K562 (cell line): ENCODE data around the gene PXN. TPM values are rescaled to one million over a fixed set of nuclear protein-coding genes. Genes with fewer than 3 reads are reported as not detected.

ENCODE experiments used
- CC2D1A ChIP-seq: fragments of 450-650 bp; IDR thresholded peaks from 2 replicates; pipeline ENCODE4 v1.6.1; 2017; ENCODE audit warnings: mild to moderate bottlenecking
- PTRF ChIP-seq: fragments of 450-650 bp; IDR thresholded peaks from 2 replicates; pipeline ENCODE4 v1.6.1; 2016; ENCODE audit warnings: mild to moderate bottlenecking, missing genetic modification characterization, missing compliant biosample characterization
- TCF3 ChIP-seq: sonication (generic); formaldehyde crosslinking; IDR thresholded peaks from 2 replicates; pipeline ENCODE4 v1.4.0; 2020; ENCODE audit warnings: mild to moderate bottlenecking, missing genetic modification reagents
- ZNF253 ChIP-seq: fragments of 250-450 bp; sonication (Bioruptor Pico); conservative IDR thresholded peaks from 2 replicates; pipeline ENCODE4 v1.6.1; 2021; ENCODE audit warnings: mild to moderate bottlenecking
- ZNF644 ChIP-seq: fragments of 200-800 bp; sonication (Bioruptor generic); IDR thresholded peaks from 2 replicates; pipeline ENCODE4 v1.6.1; 2016; ENCODE audit warnings: low read depth, missing genetic modification characterization, missing compliant biosample characterization
- ZNF830 ChIP-seq: fragments of 250-450 bp; sonication (Bioruptor Pico); IDR thresholded peaks from 2 replicates; pipeline ENCODE4 v1.5.0; 2021; ENCODE audit warnings: mild to moderate bottlenecking
- polyA plus RNA-seq, 8 experiments: library from polyadenylated mRNA; depleted of rRNA in 4 of 8; stranded (reverse) in 5 of 8; unstranded in 3 of 8; fragments of >200 nt; fragmentation: Nextera tagmentation in 2 of 8; fragmentation: Illumina TruSeq in 1 of 8; extraction: Ambion mirVana in 2 of 8; extraction: Trizol in 1 of 8; gene quantifications; 2 replicates each; pipeline versions ENCODE4 v1.2.1 to v1.2.3, GENCODE V29; 2011 to 2014; ENCODE audit warnings: inconsistent platforms in 1 of 8, missing spikeins in 1 of 8
- total RNA-seq, 7 experiments: library from RNA; depleted of rRNA in 6 of 7; stranded (reverse); fragments of >200 nt in 6 of 7; fragmentation: Illumina TruSeq in 2 of 7; extraction: Trizol in 2 of 7; gene quantifications; 2 replicates each; pipeline versions ENCODE4 v1.2.1 to v1.2.3, GENCODE V29; 2011 to 2021; ENCODE audit warnings: low replicate concordance in 1 of 7
- TF ChIP-seq, protein P1 (sequence below), 2 experiments: fragments of 450-650 bp in 1 of 2; sonication (generic) in 1 of 2; formaldehyde crosslinking in 1 of 2; IDR thresholded peaks in 1 of 2; conservative IDR thresholded peaks in 1 of 2; 2 replicates each; pipeline versions ENCODE4 v1.6.1 to v1.8.1; 2016 to 2023; ENCODE audit warnings: mild to moderate bottlenecking in 2 of 2, moderate library complexity in 2 of 2, inconsistent platforms in 1 of 2, missing genetic modification reagents in 1 of 2
- TF ChIP-seq, protein P2 (sequence below): fragments of 450-650 bp; IDR thresholded peaks from 2 replicates; pipeline ENCODE4 v1.6.1; 2016; ENCODE audit warnings: mild to moderate bottlenecking, moderate library complexity
- TF ChIP-seq, protein P3 (sequence below): sonication (generic); formaldehyde crosslinking; IDR thresholded peaks from 2 replicates; pipeline ENCODE4 v1.8.0; 2022; ENCODE audit warnings: mild to moderate bottlenecking, missing genetic modification reagents

Gene PXN
- total and polyA plus RNA-seq, 9 of the 15 experiments (the other 6 are each of a cell fraction or from before 2014, with no cell fraction given) = 4.0 to 74.1 (median 18.6) TPM

DNA sequence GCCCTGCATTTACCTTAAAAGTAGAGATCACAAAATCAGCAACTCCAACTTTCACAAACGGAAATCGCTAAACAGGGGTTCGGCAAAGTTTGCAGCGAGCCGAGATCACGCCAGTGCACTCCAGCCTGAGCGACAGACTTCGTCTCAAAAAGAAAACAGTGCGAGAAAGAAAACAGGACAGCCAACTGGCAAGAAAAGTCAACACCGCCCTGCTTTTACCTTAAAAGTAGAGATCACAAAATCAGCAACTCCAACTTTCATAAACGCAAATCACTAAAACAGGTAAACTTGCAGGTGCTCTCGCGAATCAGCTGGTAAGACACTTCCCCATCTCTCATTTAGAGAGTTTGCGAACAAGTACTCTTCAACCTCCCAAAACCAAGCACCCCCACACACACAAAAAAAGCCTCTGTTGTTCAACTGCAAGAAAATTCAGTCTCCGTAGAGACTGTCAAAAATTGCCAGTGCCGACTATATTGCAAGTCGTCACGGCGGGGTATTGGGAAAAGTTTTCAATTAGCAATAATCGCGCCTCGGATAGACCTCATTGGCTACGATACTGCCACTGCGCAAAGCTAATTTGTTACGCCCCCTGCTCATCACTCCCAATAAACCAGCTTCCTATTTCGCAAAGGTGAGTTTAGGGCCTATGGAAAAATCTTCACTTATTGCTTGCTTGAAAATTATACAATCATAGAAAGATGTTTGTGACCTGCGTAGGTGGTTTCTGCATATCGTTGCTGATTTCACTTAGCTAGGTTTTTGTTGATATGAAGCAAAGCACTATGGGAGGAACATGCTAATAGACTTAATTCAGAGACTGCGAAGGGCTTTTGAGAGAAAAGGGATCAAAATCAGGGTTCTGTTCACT lies 27.4 kb upstream of the PXN start, which contains the start of gene RNU4-1 (continued):
- TF ChIP-seq PTRF (tag) = no peak
- TF ChIP-seq, protein P1, sequence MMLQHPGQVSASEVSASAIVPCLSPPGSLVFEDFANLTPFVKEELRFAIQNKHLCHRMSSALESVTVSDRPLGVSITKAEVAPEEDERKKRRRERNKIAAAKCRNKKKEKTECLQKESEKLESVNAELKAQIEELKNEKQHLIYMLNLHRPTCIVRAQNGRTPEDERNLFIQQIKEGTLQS (IDR thresholded peaks at IDR 0.05) = no peak; the same call in 1 of the 2 replicates
- TF ChIP-seq, protein P1 (CRISPR knock-in tag; conservative IDR thresholded peaks at IDR 0.05) = peak; percentile 87
- no peak for TF ChIP-seq CC2D1A
- no peak for TF ChIP-seq ZNF253 (CRISPR knock-in tag)
- TF ChIP-seq ZNF830 = peak; percentile 14; the same call in 1 of the 2 replicates
- 0 out of 2 replicates have a peak, but pooled peaks have one; percentile 26 for TF ChIP-seq ZNF644 (tag)
- TF ChIP-seq TCF3 = no peak
- TF ChIP-seq, protein P2, sequence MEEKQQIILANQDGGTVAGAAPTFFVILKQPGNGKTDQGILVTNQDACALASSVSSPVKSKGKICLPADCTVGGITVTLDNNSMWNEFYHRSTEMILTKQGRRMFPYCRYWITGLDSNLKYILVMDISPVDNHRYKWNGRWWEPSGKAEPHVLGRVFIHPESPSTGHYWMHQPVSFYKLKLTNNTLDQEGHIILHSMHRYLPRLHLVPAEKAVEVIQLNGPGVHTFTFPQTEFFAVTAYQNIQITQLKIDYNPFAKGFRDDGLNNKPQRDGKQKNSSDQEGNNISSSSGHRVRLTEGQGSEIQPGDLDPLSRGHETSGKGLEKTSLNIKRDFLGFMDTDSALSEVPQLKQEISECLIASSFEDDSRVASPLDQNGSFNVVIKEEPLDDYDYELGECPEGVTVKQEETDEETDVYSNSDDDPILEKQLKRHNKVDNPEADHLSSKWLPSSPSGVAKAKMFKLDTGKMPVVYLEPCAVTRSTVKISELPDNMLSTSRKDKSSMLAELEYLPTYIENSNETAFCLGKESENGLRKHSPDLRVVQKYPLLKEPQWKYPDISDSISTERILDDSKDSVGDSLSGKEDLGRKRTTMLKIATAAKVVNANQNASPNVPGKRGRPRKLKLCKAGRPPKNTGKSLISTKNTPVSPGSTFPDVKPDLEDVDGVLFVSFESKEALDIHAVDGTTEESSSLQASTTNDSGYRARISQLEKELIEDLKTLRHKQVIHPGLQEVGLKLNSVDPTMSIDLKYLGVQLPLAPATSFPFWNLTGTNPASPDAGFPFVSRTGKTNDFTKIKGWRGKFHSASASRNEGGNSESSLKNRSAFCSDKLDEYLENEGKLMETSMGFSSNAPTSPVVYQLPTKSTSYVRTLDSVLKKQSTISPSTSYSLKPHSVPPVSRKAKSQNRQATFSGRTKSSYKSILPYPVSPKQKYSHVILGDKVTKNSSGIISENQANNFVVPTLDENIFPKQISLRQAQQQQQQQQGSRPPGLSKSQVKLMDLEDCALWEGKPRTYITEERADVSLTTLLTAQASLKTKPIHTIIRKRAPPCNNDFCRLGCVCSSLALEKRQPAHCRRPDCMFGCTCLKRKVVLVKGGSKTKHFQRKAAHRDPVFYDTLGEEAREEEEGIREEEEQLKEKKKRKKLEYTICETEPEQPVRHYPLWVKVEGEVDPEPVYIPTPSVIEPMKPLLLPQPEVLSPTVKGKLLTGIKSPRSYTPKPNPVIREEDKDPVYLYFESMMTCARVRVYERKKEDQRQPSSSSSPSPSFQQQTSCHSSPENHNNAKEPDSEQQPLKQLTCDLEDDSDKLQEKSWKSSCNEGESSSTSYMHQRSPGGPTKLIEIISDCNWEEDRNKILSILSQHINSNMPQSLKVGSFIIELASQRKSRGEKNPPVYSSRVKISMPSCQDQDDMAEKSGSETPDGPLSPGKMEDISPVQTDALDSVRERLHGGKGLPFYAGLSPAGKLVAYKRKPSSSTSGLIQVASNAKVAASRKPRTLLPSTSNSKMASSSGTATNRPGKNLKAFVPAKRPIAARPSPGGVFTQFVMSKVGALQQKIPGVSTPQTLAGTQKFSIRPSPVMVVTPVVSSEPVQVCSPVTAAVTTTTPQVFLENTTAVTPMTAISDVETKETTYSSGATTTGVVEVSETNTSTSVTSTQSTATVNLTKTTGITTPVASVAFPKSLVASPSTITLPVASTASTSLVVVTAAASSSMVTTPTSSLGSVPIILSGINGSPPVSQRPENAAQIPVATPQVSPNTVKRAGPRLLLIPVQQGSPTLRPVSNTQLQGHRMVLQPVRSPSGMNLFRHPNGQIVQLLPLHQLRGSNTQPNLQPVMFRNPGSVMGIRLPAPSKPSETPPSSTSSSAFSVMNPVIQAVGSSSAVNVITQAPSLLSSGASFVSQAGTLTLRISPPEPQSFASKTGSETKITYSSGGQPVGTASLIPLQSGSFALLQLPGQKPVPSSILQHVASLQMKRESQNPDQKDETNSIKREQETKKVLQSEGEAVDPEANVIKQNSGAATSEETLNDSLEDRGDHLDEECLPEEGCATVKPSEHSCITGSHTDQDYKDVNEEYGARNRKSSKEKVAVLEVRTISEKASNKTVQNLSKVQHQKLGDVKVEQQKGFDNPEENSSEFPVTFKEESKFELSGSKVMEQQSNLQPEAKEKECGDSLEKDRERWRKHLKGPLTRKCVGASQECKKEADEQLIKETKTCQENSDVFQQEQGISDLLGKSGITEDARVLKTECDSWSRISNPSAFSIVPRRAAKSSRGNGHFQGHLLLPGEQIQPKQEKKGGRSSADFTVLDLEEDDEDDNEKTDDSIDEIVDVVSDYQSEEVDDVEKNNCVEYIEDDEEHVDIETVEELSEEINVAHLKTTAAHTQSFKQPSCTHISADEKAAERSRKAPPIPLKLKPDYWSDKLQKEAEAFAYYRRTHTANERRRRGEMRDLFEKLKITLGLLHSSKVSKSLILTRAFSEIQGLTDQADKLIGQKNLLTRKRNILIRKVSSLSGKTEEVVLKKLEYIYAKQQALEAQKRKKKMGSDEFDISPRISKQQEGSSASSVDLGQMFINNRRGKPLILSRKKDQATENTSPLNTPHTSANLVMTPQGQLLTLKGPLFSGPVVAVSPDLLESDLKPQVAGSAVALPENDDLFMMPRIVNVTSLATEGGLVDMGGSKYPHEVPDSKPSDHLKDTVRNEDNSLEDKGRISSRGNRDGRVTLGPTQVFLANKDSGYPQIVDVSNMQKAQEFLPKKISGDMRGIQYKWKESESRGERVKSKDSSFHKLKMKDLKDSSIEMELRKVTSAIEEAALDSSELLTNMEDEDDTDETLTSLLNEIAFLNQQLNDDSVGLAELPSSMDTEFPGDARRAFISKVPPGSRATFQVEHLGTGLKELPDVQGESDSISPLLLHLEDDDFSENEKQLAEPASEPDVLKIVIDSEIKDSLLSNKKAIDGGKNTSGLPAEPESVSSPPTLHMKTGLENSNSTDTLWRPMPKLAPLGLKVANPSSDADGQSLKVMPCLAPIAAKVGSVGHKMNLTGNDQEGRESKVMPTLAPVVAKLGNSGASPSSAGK = no peak; the same call in 1 of the 2 replicates
- TF ChIP-seq, protein P3, sequence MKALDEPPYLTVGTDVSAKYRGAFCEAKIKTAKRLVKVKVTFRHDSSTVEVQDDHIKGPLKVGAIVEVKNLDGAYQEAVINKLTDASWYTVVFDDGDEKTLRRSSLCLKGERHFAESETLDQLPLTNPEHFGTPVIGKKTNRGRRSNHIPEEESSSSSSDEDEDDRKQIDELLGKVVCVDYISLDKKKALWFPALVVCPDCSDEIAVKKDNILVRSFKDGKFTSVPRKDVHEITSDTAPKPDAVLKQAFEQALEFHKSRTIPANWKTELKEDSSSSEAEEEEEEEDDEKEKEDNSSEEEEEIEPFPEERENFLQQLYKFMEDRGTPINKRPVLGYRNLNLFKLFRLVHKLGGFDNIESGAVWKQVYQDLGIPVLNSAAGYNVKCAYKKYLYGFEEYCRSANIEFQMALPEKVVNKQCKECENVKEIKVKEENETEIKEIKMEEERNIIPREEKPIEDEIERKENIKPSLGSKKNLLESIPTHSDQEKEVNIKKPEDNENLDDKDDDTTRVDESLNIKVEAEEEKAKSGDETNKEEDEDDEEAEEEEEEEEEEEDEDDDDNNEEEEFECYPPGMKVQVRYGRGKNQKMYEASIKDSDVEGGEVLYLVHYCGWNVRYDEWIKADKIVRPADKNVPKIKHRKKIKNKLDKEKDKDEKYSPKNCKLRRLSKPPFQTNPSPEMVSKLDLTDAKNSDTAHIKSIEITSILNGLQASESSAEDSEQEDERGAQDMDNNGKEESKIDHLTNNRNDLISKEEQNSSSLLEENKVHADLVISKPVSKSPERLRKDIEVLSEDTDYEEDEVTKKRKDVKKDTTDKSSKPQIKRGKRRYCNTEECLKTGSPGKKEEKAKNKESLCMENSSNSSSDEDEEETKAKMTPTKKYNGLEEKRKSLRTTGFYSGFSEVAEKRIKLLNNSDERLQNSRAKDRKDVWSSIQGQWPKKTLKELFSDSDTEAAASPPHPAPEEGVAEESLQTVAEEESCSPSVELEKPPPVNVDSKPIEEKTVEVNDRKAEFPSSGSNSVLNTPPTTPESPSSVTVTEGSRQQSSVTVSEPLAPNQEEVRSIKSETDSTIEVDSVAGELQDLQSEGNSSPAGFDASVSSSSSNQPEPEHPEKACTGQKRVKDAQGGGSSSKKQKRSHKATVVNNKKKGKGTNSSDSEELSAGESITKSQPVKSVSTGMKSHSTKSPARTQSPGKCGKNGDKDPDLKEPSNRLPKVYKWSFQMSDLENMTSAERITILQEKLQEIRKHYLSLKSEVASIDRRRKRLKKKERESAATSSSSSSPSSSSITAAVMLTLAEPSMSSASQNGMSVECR (CRISPR knock-in tag) = no peak
